ENCODE results near the gene MIER1. TPM values are rescaled to one million over a fixed set of nuclear protein-coding genes. Genes with fewer than 3 reads are reported as not detected.
"Not testable (repeated sequence)": the region's sequence is repeated elsewhere in the genome, so short reads cannot be mapped to it uniquely, and the experiment has no call there.

MIER1 gene
- total and polyA plus RNA-seq, 7 donors: 6.4 to 18.9 (median 13.1) TPM

DNA sequence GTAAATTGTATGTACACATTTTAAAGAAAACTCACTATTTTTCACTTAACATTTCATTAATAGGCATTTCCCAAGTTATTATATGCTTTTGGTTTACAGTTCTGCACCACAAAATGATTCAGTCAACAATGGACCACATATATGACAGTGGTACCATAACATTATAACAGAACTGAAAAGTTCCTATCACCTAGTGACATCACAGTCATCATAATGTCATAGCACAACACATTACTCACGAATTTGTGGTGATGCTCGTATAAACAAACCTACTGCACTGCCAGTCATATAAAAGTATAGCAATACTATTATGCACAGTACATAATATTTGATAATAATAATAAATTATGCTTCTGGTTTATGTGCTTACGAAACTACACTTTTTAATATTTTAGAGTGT, 31.1 kb upstream of the MIER1 start:
- 92 to 94% (median 92%) methylated on average over 3 of the region's 3 CpGs for WGBS, 3 donors
- H3K4me3 ChIP-seq: no peak overlapping the region
- H3K4me1 ChIP-seq: no peaks in the 10 kb centered on the region
- H3K36me3 ChIP-seq (ENCODE audit: insufficient read depth in 1 of 2, low read depth in 1 of 2): no peaks in the 10 kb centered on the region
- no peaks in the 10 kb centered on the region for H3K27me3 ChIP-seq (ENCODE audit: insufficient read depth in 3 of 3, low read length in 2 of 3)
- no peak for TF ChIP-seq CTCF (IDR thresholded peaks at IDR 0.05)
- DNase-seq (no peak), ATAC-seq (no peak)
- H3K9me3 ChIP-seq: no peaks in the 10 kb centered on the region
- intact Hi-C loops (cut with DNase I): no loop called here
- no peak overlapping the region for H3K27ac ChIP-seq

GRCh38 chr1:66915203-66915602, 9.6 kb upstream of the MIER1 start:
- 90 to 97% (median 96%) methylated on average over 1 of the region's 1 CpG for WGBS, 3 donors
- not testable (repeated sequence) for H3K27me3 ChIP-seq (ENCODE audit: insufficient read depth in 3 of 3, low read length in 2 of 3); H3K27ac ChIP-seq; DNase-seq; ATAC-seq; H3K9me3 ChIP-seq; H3K36me3 ChIP-seq (ENCODE audit: insufficient read depth in 1 of 2, low read depth in 1 of 2); H3K4me3 ChIP-seq; H3K4me1 ChIP-seq
- intact Hi-C loops (cut with DNase I): loop anchor here in 1 of 2 donors (2.0 kb wide), 1 partner anchor 48 kb away; no protein-coding TSS in a partner anchor

DNA sequence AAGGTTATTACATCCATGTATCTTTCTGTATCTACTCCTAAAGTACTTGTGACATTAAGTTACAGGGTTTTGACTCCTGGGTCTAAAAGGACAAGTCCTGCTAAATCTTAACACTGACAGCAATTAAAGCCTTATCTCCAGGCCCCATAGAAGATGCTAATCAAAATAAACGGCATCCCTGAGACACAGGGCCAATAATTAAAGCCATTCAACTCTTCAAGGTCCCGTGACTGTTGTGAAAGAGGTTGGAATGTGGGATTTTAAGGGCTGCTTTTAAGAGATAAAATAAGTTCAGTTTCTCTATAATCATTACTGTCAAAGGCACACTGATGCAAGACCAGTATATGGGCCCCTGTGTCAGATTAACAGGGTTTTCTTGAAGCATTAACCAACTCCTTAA, 8.5 kb upstream of the MIER1 start:
- Histone ChIP-seq H3K4me1 (no peaks in the 10 kb centered on the region), H3K27ac (no peak overlapping the region), H3K9me3 (no peaks in the 10 kb centered on the region), H3K4me3 (no peak overlapping the region), H3K27me3 (ENCODE audit: insufficient read depth in 3 of 3, low read length in 2 of 3) (no peaks in the 10 kb centered on the region), H3K36me3 (ENCODE audit: insufficient read depth in 1 of 2, low read depth in 1 of 2) (no peaks in the 10 kb centered on the region)
- intact Hi-C loops (cut with DNase I): no loop called here
- DNase-seq: no peak
- WGBS, 3 donors: 48 to 56% (median 52%) methylated on average over 2 of the region's 2 CpGs
- TF ChIP-seq CTCF (IDR thresholded peaks at IDR 0.05): no peak
- ATAC-seq: no peak

- no peak overlapping the region for H3K27ac ChIP-seq
- H3K27me3 ChIP-seq (ENCODE audit: insufficient read depth in 3 of 3, low read length in 2 of 3): no peaks in the 10 kb centered on the region
- no peak for TF ChIP-seq CTCF (IDR thresholded peaks at IDR 0.05)
- ATAC-seq (no peak), DNase-seq (no peak)
- intact Hi-C loops (cut with DNase I): no loop called here
- no peaks in the 10 kb centered on the region for H3K36me3 ChIP-seq (ENCODE audit: insufficient read depth in 1 of 2, low read depth in 1 of 2)
- 95 to 98% (median 95%) methylated on average over 1 of the region's 1 CpG for WGBS, 3 donors
- no peak overlapping the region for H3K4me3 ChIP-seq
- H3K9me3 ChIP-seq: no peaks in the 10 kb centered on the region
- H3K4me1 ChIP-seq: no peaks in the 10 kb centered on the region
Measured at GRCh38 chr1:66917476-66917875, 7.3 kb upstream of the MIER1 start.

DNA sequence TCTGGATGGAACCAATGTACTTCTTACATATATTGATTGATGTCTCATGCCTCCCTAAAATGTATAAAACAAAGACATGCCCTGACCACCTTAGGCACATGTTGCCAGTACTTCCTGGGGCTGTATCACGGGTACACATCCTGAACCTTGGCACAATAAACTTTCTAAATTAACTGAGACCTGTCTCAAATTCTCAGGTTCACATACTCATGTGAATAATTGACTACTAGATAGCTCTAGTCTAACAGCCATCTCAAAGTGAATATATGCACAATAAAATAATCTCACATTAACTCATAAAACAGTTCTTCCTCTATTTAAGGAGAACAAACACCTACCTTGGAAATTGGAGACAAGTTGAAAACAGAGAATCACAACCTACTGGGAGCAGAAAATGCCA, 5.7 kb upstream of the MIER1 start:
- DNase-seq: no peak
- intact Hi-C loops (cut with DNase I): no loop called here
- Histone ChIP-seq H3K27ac (no peak overlapping the region), H3K4me1 (peaks cover 11% of the 10 kb centered on the region), H3K27me3 (ENCODE audit: insufficient read depth in 3 of 3, low read length in 2 of 3) (no peaks in the 10 kb centered on the region), H3K4me3 (no peak overlapping the region), H3K9me3 (no peaks in the 10 kb centered on the region), H3K36me3 (ENCODE audit: insufficient read depth in 1 of 2, low read depth in 1 of 2) (no peaks in the 10 kb centered on the region)
- TF ChIP-seq CTCF (IDR thresholded peaks at IDR 0.05): no peak
- ATAC-seq: no peak
- 69 to 79% (median 79%) methylated on average over 1 of the region's 1 CpG for WGBS, 3 donors
